H9 (cell line): ENCODE measurements around the gene BIN1. TPM values are rescaled to one million over a fixed set of nuclear protein-coding genes. Genes with fewer than 3 reads are reported as not detected.

ENCODE experiments used
- DNase-seq: peaks from one replicate; pipeline ENCODE4 v3.0.0-alpha.2; 2017
- H2AFZ ChIP-seq: one replicate; pipeline ENCODE4 v1.6.1; 2013; ENCODE audit warnings: mild to moderate bottlenecking, low read length, control low read depth, moderate library complexity
- H2AK5ac ChIP-seq: 2 replicates; pipeline ENCODE4 v1.6.1; 2013; ENCODE audit warnings: low read length, control low read depth, mixed read lengths; ENCODE audit not compliant: insufficient read length
- H2BK120ac ChIP-seq: one replicate; pipeline ENCODE4 v1.6.1; 2013; ENCODE audit warnings: low read depth, mild to moderate bottlenecking, low read length, control low read depth, inconsistent platforms; ENCODE audit not compliant: poor library complexity, severe bottlenecking
- H2BK12ac ChIP-seq: 2 replicates; pipeline ENCODE4 v1.6.1; 2013; ENCODE audit warnings: low read length, control low read depth, mixed read lengths, low read depth; ENCODE audit not compliant: insufficient read length
- H2BK15ac ChIP-seq: 2 replicates; pipeline ENCODE4 v1.6.1; 2013; ENCODE audit warnings: low read depth, low read length, control low read depth
- H2BK20ac ChIP-seq: one replicate; pipeline ENCODE4 v1.6.1; 2013; ENCODE audit warnings: low read depth, mild to moderate bottlenecking, low read length, control low read depth, inconsistent platforms; ENCODE audit not compliant: poor library complexity, severe bottlenecking
- H2BK5ac ChIP-seq: 2 replicates; pipeline ENCODE4 v1.6.1; 2013; ENCODE audit warnings: low read length, control low read depth, mixed read lengths; ENCODE audit not compliant: insufficient read length
- H3K14ac ChIP-seq: 2 replicates; pipeline ENCODE4 v1.6.1; 2013; ENCODE audit warnings: low read length, control low read depth; ENCODE audit not compliant: insufficient read depth
- H3K18ac ChIP-seq: 2 replicates; pipeline ENCODE4 v1.6.1; 2013; ENCODE audit warnings: low read depth, mild to moderate bottlenecking, mixed read lengths, low read length, control low read depth; ENCODE audit not compliant: insufficient read length
- H3K23ac ChIP-seq: 2 replicates; pipeline ENCODE4 v1.6.1; 2013; ENCODE audit warnings: low read length, control low read depth, mixed read lengths, low read depth; ENCODE audit not compliant: insufficient read length
- H3K23me2 ChIP-seq: 2 replicates; pipeline ENCODE4 v1.6.1; 2013; ENCODE audit warnings: low read depth, mild to moderate bottlenecking, mixed read lengths, low read length, control low read depth; ENCODE audit not compliant: insufficient read length, poor library complexity, severe bottlenecking
- H3K27ac ChIP-seq: 2 replicates; pipeline ENCODE4 v1.5.1; 2013; ENCODE audit warnings: low read length, control low read depth, mixed read lengths, low read depth; ENCODE audit not compliant: insufficient read length
- H3K27me3 ChIP-seq: 2 replicates; pipeline ENCODE4 v1.6.1; 2013; ENCODE audit warnings: low read length, control low read depth, inconsistent platforms; ENCODE audit not compliant: insufficient read depth
- H3K4ac ChIP-seq: 2 replicates; pipeline ENCODE4 v1.6.1; 2013; ENCODE audit warnings: low read depth, mild to moderate bottlenecking, control low read depth, inconsistent platforms, low read length, moderate library complexity
- H3K4me1 ChIP-seq: 2 replicates; pipeline ENCODE4 v1.6.1; 2013; ENCODE audit warnings: low read length, control low read depth, inconsistent platforms; ENCODE audit not compliant: insufficient read depth
- H3K4me2 ChIP-seq: 2 replicates; pipeline ENCODE4 v1.6.1; 2013; ENCODE audit warnings: low read length, control low read depth, mixed read lengths; ENCODE audit not compliant: insufficient read length, insufficient read depth
- H3K56ac ChIP-seq: 2 replicates; pipeline ENCODE4 v1.6.1; 2013; ENCODE audit warnings: low read depth, mild to moderate bottlenecking, mixed read lengths, low read length, control low read depth; ENCODE audit not compliant: insufficient read length
- H3K79me1 ChIP-seq: 2 replicates; pipeline ENCODE4 v1.6.1; 2013; ENCODE audit warnings: low read depth, mild to moderate bottlenecking, moderate library complexity, low read length, control low read depth, inconsistent platforms; ENCODE audit not compliant: insufficient read depth, poor library complexity, severe bottlenecking
- H3K79me2 ChIP-seq: 2 replicates; pipeline ENCODE4 v1.6.1; 2013; ENCODE audit warnings: low read length, control low read depth, inconsistent platforms; ENCODE audit not compliant: insufficient read depth
- H3K9ac ChIP-seq: 2 replicates; pipeline ENCODE4 v1.6.1; 2013; ENCODE audit warnings: low read length, control low read depth, mixed read lengths; ENCODE audit not compliant: insufficient read length; ENCODE audit errors: extremely low read depth
- H3K9me3 ChIP-seq: one replicate; pipeline ENCODE4 v1.6.1; 2013; ENCODE audit warnings: low read depth, low read length, inconsistent platforms; ENCODE audit not compliant: control insufficient read depth
- H3T11ph ChIP-seq: one replicate; pipeline ENCODE4 v1.6.1; 2013; ENCODE audit warnings: mild to moderate bottlenecking, low read length, control low read depth, inconsistent platforms
- H4K20me1 ChIP-seq: one replicate; pipeline ENCODE4 v1.6.1; 2013; ENCODE audit not compliant: control insufficient read depth, insufficient read length, insufficient read depth
- H4K5ac ChIP-seq: 2 replicates; pipeline ENCODE4 v1.6.1; 2013; ENCODE audit warnings: low read depth, mild to moderate bottlenecking, mixed read lengths, low read length, control low read depth; ENCODE audit not compliant: insufficient read length
- H4K8ac ChIP-seq: replicated peaks from 2 replicates; pipeline ENCODE4 v1.6.1; 2013; ENCODE audit warnings: low read length, control low read depth, mixed read lengths, low read depth; ENCODE audit not compliant: insufficient read length
- H4K91ac ChIP-seq: 2 replicates; pipeline ENCODE4 v1.6.1; 2013; ENCODE audit warnings: low read depth, mild to moderate bottlenecking, moderate library complexity, mixed read lengths, low read length, control low read depth; ENCODE audit not compliant: insufficient read length
- H3K27ac Mint-ChIP-seq, 3 experiments: 2 replicates in 2 of 3; 3 replicates in 1 of 3; pipeline ENCODE4 v1.8.0; 2020 to 2021; ENCODE audit warnings: mixed read lengths in 3 of 3, mild to moderate bottlenecking in 1 of 3, moderate library complexity in 1 of 3
- H3K27me3 Mint-ChIP-seq: 2 replicates; pipeline ENCODE4 v1.8.0; 2021; ENCODE audit warnings: low read depth, mild to moderate bottlenecking, moderate library complexity, mixed read lengths
- H3K36me3 Mint-ChIP-seq, 3 experiments: 2 replicates in 2 of 3; 3 replicates in 1 of 3; pipeline ENCODE4 v1.8.0; 2020 to 2021; ENCODE audit warnings: low read depth in 3 of 3, mixed read lengths in 3 of 3; ENCODE audit not compliant: insufficient read depth in 1 of 3
- H3K4me1 Mint-ChIP-seq, 2 experiments: 2 replicates each; pipeline ENCODE4 v1.8.0; 2020; ENCODE audit warnings: mixed read lengths in 2 of 2
- H3K4me3 Mint-ChIP-seq, 2 experiments: 2 replicates in 1 of 2; 3 replicates in 1 of 2; pipeline ENCODE4 v1.8.0; 2020 to 2021; ENCODE audit warnings: mild to moderate bottlenecking in 2 of 2, mixed read lengths in 2 of 2, moderate library complexity in 1 of 2
- H3K9me3 Mint-ChIP-seq, 2 experiments: 2 replicates in 1 of 2; 3 replicates in 1 of 2; pipeline ENCODE4 v1.8.0; 2020; ENCODE audit warnings: mild to moderate bottlenecking in 2 of 2, mixed read lengths in 2 of 2, moderate library complexity in 1 of 2
- WGBS: extraction: QIAGEN DNeasy Blood & Tissue Kit; methylation state at CpG from one replicate; pipeline ENCODE4 v1.1.7; 2013; ENCODE audit warnings: missing lambda C conversion rate, low lambda C conversion rate, mixed read lengths; ENCODE audit not compliant: insufficient read length; ENCODE audit errors: extremely low coverage; 5-methylcytosine and 5-hydroxymethylcytosine counted together
- total RNA-seq: library from RNA; stranded (reverse); gene quantifications from 2 replicates; pipeline ENCODE4 v1.2.1, GENCODE V29; 2021
- TF ChIP-seq, protein P1 (sequence below): fragments of 200-600 bp; sonication (generic); conservative IDR thresholded peaks from 3 replicates; pipeline ENCODE4 v1.8.0; 2021; ENCODE audit warnings: antibody characterized with exemption, mild to moderate bottlenecking

The BIN1 gene
- total RNA-seq, 1 experiment from 2014 or later: 32.0 TPM

DNA sequence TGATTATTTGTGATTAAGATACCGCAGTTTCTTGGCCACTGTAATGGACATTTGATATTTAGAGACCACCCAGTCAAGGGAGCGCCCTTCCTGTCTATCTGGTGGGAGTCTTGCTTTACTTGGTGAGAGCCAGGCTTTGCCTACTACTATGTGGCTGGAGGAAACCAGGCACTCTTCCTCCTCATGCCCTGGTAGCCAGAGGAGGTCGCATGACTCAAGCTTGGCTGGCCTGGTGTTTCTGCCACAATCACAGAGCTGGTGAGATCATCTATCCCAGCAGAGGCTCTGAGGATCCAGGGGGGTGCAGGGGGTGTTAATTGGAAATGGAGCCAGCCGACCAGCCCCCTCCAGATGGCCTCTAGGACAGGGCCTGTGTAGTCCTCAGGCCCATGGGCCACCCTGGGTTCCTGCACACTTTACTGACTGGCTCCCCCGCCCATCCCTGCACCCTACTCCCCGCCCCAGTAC lies 46.8 kb upstream of the BIN1 start:
- Histone ChIP-seq H3K4ac (no peak overlapping the region), H3K27ac (no peak overlapping the region), H3K23ac (no peak overlapping the region), H2AFZ (no peak overlapping the region), H3K9ac (no peak overlapping the region), H3K27me3 (no peaks in the 10 kb centered on the region), H2BK5ac (no peak overlapping the region), H4K5ac (no peak overlapping the region), H2BK20ac (no peak overlapping the region), H4K8ac (no peak overlapping the region), H3K79me2 (no peaks in the 10 kb centered on the region), H4K20me1 (no peaks in the 10 kb centered on the region), H3K79me1 (no peaks in the 10 kb centered on the region), H2BK12ac (no peak overlapping the region), H3K56ac (no peak overlapping the region), H3K4me2 (no peak overlapping the region), H4K91ac (no peak overlapping the region), H3K14ac (no peak overlapping the region; the same call in 1 of the 2 replicates), H3K9me3 (no peaks in the 10 kb centered on the region), H2BK120ac (no peak overlapping the region), H2BK15ac (no peak overlapping the region), H3K23me2 (no peaks in the 10 kb centered on the region), H2AK5ac (no peak overlapping the region), H3K18ac (no peak overlapping the region), H3T11ph (no peak overlapping the region), H3K4me1 (no peaks in the 10 kb centered on the region; the same call in 1 of the 2 replicates)
- Mint-ChIP-seq H3K9me3 (peaks cover 19 to 21% of the 10 kb centered on the region in 2 experiments), H3K36me3 (peaks cover 2 to 4% (median 4%) of the 10 kb centered on the region in 3 experiments; a peak in 5 of 7 replicates), H3K27me3 (no peaks in the 10 kb centered on the region; the same call in 1 of the 2 replicates), H3K27ac (no peak overlapping the region), H3K4me3 (no peak overlapping the region), H3K4me1 (peaks cover 15 to 16% of the 10 kb centered on the region in 2 experiments)
- DNase-seq: no peak
- WGBS: no CpG with 5 or more reads among the region's 6 CpGs
- TF ChIP-seq, protein P1, sequence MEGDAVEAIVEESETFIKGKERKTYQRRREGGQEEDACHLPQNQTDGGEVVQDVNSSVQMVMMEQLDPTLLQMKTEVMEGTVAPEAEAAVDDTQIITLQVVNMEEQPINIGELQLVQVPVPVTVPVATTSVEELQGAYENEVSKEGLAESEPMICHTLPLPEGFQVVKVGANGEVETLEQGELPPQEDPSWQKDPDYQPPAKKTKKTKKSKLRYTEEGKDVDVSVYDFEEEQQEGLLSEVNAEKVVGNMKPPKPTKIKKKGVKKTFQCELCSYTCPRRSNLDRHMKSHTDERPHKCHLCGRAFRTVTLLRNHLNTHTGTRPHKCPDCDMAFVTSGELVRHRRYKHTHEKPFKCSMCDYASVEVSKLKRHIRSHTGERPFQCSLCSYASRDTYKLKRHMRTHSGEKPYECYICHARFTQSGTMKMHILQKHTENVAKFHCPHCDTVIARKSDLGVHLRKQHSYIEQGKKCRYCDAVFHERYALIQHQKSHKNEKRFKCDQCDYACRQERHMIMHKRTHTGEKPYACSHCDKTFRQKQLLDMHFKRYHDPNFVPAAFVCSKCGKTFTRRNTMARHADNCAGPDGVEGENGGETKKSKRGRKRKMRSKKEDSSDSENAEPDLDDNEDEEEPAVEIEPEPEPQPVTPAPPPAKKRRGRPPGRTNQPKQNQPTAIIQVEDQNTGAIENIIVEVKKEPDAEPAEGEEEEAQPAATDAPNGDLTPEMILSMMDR: no peak
